ENCODE data around the gene ZMYND15. TPM values are rescaled to one million over a fixed set of nuclear protein-coding genes. Genes with fewer than 3 reads are reported as not detected.

ZMYND15 gene
- total RNA-seq, 1 donor, result 1.3 TPM

- no peaks in the 10 kb centered on the region for H3K9me3 ChIP-seq (ENCODE audit: low read depth, low read length)
- peaks cover 6% of the 10 kb centered on the region for H3K4me1 ChIP-seq (ENCODE audit: insufficient read depth, low read length)
- H3K4me3 ChIP-seq (ENCODE audit: low read length), result no peak overlapping the region
- peaks cover 43% of the 10 kb centered on the region for H3K27me3 ChIP-seq (ENCODE audit: insufficient read depth, low read length)
Observed at GRCh38 chr17:4780325-4780955, 40.8 kb downstream of the ZMYND15 start.

- Histone ChIP-seq H3K4me3 (ENCODE audit: low read length) (no peak overlapping the region), H3K9me3 (ENCODE audit: low read depth, low read length) (no peaks in the 10 kb centered on the region), H3K27me3 (ENCODE audit: insufficient read depth, low read length) (peaks cover 65% of the 10 kb centered on the region), H3K4me1 (ENCODE audit: insufficient read depth, low read length) (peaks cover 19% of the 10 kb centered on the region)
Observed at GRCh38 chr17:4782652-4783051, 43.0 kb downstream of the ZMYND15 start.

DNA sequence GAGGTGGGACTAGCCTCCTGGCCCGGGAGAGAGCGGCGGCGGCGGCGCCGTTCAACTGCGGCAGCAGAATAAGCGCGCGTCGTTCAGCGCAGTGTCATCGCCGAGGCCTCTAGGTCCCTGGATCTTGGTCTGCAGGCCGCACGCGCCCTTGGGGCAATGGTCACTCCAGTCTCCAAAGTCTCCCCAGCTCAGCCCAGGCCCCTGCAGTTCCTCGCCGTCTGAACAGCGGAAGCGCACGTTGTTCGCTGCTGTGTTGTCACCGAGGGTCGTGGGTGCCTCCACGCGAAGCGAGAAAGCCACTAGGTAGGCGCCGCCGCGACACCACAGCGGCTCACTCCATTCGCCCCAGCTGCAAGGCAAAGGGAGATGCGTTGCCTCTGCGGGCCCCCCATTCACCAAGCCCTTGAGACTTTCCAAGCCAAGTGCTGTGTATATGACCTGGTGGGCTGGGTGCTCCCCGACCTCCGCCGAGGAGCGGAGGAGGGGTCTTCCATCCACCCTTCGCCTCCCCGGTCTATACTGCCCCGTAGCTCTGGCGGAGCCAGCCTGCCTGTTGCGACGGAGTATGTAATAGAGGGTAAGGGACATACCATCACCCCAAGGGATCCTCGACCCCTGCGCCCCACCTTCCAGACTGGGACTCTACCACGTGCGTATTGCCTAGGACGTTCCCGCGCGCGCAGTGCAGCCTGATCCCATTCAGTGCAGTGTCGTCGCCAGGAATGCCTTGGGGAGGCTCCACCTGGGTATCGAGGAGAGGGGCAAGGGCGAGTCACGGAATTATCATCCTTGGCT is 45.9 kb downstream of the ZMYND15 start:
- peaks cover 75% of the 10 kb centered on the region for H3K27me3 ChIP-seq (ENCODE audit: insufficient read depth, low read length)
- peaks cover 35% of the 10 kb centered on the region for H3K4me1 ChIP-seq (ENCODE audit: insufficient read depth, low read length)
- no peak overlapping the region for H3K4me3 ChIP-seq (ENCODE audit: low read length)
- H3K9me3 ChIP-seq (ENCODE audit: low read depth, low read length), result no peaks in the 10 kb centered on the region

GRCh38 chr17:4786106-4786511 is 46.5 kb downstream of the ZMYND15 start, which contains the start of gene VMO1:
Gene VMO1 (minus strand): TSS chr17:4786364. CDS start chr17:4786352, 12 bp downstream.
- H3K4me3 ChIP-seq (ENCODE audit: low read length), result no peak within 1 kb of the TSS
- H3K27me3 ChIP-seq (ENCODE audit: insufficient read depth, low read length), result peaks cover 73% of the 10 kb centered on the region
- H3K9me3 ChIP-seq (ENCODE audit: low read depth, low read length), result no peaks in the 10 kb centered on the region
- H3K4me1 ChIP-seq (ENCODE audit: insufficient read depth, low read length), result peaks cover 41% of the 10 kb centered on the region

- H3K4me3 ChIP-seq (ENCODE audit: low read length), result no peak overlapping the region
- H3K27me3 ChIP-seq (ENCODE audit: insufficient read depth, low read length), result peaks cover 73% of the 10 kb centered on the region
Observed at GRCh38 chr17:4786516-4786915, 46.9 kb downstream of the ZMYND15 start.

GRCh38 chr17:4788159-4788806 is 48.6 kb downstream of the ZMYND15 start:
- no peak overlapping the region for H3K4me3 ChIP-seq (ENCODE audit: low read length)
- peaks cover 68% of the 10 kb centered on the region for H3K27me3 ChIP-seq (ENCODE audit: insufficient read depth, low read length)
- H3K9me3 ChIP-seq (ENCODE audit: low read depth, low read length), result no peaks in the 10 kb centered on the region
- peaks cover 41% of the 10 kb centered on the region for H3K4me1 ChIP-seq (ENCODE audit: insufficient read depth, low read length)

More at GRCh38 chr17:4786516-4786915, 46.9 kb downstream of the ZMYND15 start:
- H3K9me3 ChIP-seq (ENCODE audit: low read depth, low read length), result no peaks in the 10 kb centered on the region
- H3K4me1 ChIP-seq (ENCODE audit: insufficient read depth, low read length), result peaks cover 41% of the 10 kb centered on the region

- H3K9me3 ChIP-seq (ENCODE audit: low read depth, low read length), result no peaks in the 10 kb centered on the region
- H3K4me3 ChIP-seq (ENCODE audit: low read length), result peak within 1 kb of the TSS; percentile 59
- peaks cover 60% of the 10 kb centered on the region for H3K27me3 ChIP-seq (ENCODE audit: insufficient read depth, low read length)
- peaks cover 41% of the 10 kb centered on the region for H3K4me1 ChIP-seq (ENCODE audit: insufficient read depth, low read length)
Observed at GRCh38 chr17:4788807-4789700, 49.4 kb downstream of the ZMYND15 start, which contains the start of gene GLTPD2. Gene GLTPD2 (plus strand): TSS chr17:4788964. CDS start chr17:4789012, 48 bp downstream.

DNA sequence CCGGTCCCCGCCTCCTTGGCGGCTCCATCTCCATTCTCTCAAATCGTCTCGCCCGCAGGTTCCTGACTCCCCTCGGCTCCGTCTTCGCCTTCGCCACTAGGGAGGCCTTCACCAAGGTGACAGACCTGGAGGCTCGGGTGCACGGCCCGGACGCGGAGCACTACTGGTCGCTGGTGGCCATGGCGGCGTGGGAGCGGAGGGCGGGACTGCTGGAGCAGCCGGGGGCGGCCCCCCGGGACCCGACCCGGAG is 50.0 kb downstream of the ZMYND15 start:
- Histone ChIP-seq H3K4me3 (ENCODE audit: low read length) (peak overlapping the region; percentile 59), H3K9me3 (ENCODE audit: low read depth, low read length) (no peaks in the 10 kb centered on the region), H3K27me3 (ENCODE audit: insufficient read depth, low read length) (peaks cover 54% of the 10 kb centered on the region), H3K4me1 (ENCODE audit: insufficient read depth, low read length) (peaks cover 41% of the 10 kb centered on the region)

- Histone ChIP-seq H3K27me3 (ENCODE audit: insufficient read depth, low read length) (peaks cover 50% of the 10 kb centered on the region), H3K4me3 (ENCODE audit: low read length) (peak overlapping the region; percentile 59), H3K9me3 (ENCODE audit: low read depth, low read length) (no peaks in the 10 kb centered on the region), H3K4me1 (ENCODE audit: insufficient read depth, low read length) (peaks cover 39% of the 10 kb centered on the region)
Observed at GRCh38 chr17:4789951-4790704, 50.5 kb downstream of the ZMYND15 start.

- peak overlapping the region; percentile 59 for H3K4me3 ChIP-seq (ENCODE audit: low read length)
- peaks cover 33% of the 10 kb centered on the region for H3K4me1 ChIP-seq (ENCODE audit: insufficient read depth, low read length)
- H3K27me3 ChIP-seq (ENCODE audit: insufficient read depth, low read length), result peaks cover 44% of the 10 kb centered on the region
Observed at GRCh38 chr17:4790705-4791088, 51.1 kb downstream of the ZMYND15 start.

GRCh38 chr17:4795168-4795567 is 55.5 kb downstream of the ZMYND15 start:
- Histone ChIP-seq H3K4me3 (ENCODE audit: low read length) (no peak overlapping the region), H3K9me3 (ENCODE audit: low read depth, low read length) (no peaks in the 10 kb centered on the region), H3K4me1 (ENCODE audit: insufficient read depth, low read length) (peaks cover 18% of the 10 kb centered on the region), H3K27me3 (ENCODE audit: insufficient read depth, low read length) (peaks cover 6% of the 10 kb centered on the region)

More at GRCh38 chr17:4790705-4791088, 51.1 kb downstream of the ZMYND15 start:
- no peaks in the 10 kb centered on the region for H3K9me3 ChIP-seq (ENCODE audit: low read depth, low read length)

Data from mononuclear cell (primary cell).